ENCODE results near the gene ANTKMT.
A peak's percentile ranks its signal among the peaks of the same experiment; 100 is the strongest.

Gene ANTKMT

DNA sequence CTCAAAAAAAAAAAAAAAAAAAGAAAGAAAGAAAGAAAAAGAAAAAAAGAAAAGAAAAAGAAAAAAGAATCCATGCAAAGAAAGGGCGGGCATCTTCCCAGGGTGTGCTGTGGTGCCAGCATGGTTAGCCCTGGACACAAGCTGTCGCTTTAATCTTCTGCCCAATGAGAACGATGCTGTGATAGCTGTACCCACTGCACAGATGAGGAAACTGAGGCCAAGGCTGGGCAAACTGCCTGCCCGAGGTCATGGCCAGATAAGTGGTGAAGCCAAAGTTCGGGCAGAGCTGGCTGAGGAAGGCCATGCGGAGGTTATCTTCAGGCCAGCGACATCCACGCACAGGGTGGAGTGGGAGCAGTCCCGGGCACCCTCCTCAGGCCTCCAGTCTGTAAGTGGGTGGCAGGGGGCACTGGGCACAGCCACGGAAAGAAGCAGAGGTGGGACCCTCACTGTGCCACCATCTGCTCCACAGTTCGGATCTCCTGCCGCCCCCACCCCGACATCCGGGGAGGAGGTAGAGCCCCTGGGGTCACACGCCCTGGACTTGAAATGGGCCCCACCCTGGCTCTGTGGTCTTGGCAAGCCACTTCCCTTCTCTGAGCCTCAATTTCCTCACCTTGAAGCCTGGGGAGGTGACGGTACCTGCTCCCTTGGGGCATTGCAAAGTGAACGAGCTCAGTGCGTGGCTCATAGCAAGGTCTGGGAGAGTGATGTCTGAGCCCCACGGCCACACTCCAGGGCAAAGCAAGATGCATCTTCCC lies 21.9 kb upstream of the ANTKMT start:
- Histone ChIP-seq H3K36me3 (no peaks in the 10 kb centered on the region), H3K27me3 (peaks cover 99% of the 10 kb centered on the region), H3K4me2 (no peak overlapping the region), H3K4me1 (peaks cover 21% of the 10 kb centered on the region), H3K27ac (no peak overlapping the region), H4K20me1 (peaks cover 76% of the 10 kb centered on the region), H3K9me3 (no peaks in the 10 kb centered on the region), H3K4me3 (no peak overlapping the region), H3K9ac (no peak overlapping the region)
- TF ChIP-seq Cebpa-rat (IDR thresholded peaks at IDR 0.05), result no peak

GRCh38 chr16:700684-701584 lies 20.0 kb upstream of the ANTKMT start:
- no peak for TF ChIP-seq Cebpa-rat (IDR thresholded peaks at IDR 0.05)
- no peak overlapping the region for H3K4me2 ChIP-seq

GRCh38 chr16:702341-702740 lies 18.6 kb upstream of the ANTKMT start:
- no peak for TF ChIP-seq Cebpa-rat (IDR thresholded peaks at IDR 0.05)
- Histone ChIP-seq H3K36me3 (no peaks in the 10 kb centered on the region), H3K4me3 (no peak overlapping the region), H3K27ac (no peak overlapping the region), H4K20me1 (peaks cover 81% of the 10 kb centered on the region), H3K27me3 (peaks cover 100% of the 10 kb centered on the region), H3K4me1 (peaks cover 14% of the 10 kb centered on the region; the same call in 1 of the 2 replicates), H3K4me2 (no peak overlapping the region), H3K9me3 (no peaks in the 10 kb centered on the region), H3K9ac (no peak overlapping the region)

More at GRCh38 chr16:700684-701584, 20.0 kb upstream of the ANTKMT start:
- no peaks in the 10 kb centered on the region for H3K9me3 ChIP-seq
- H3K9ac ChIP-seq, result no peak overlapping the region
- peaks cover 72% of the 10 kb centered on the region for H4K20me1 ChIP-seq
- H3K27ac ChIP-seq, result no peak overlapping the region
- peaks cover 99% of the 10 kb centered on the region for H3K27me3 ChIP-seq
- no peak overlapping the region for H3K4me3 ChIP-seq
- H3K36me3 ChIP-seq, result no peaks in the 10 kb centered on the region
- H3K4me1 ChIP-seq, result peaks cover 6% of the 10 kb centered on the region

DNA sequence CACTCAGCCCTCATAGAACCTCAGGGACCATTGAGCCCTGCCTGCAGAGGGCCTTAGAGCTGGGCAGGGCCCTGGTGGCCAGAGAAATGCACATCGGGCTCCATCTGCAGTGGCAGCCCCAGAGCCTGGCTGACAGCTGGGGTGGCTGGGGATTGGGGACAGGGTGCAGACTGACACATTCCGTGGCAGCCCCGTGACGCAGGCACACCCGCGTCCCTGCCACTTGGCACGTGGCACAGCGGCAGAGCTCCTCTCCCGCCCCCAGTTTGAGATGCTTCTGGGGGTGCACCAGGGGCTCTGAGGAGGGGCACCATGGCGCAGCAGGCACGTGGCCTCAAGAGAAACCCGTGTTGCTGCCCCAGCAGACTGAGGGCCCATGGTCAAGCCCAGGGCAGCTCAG lies 17.5 kb upstream of the ANTKMT start:
- Histone ChIP-seq H3K4me1 (peaks cover 14% of the 10 kb centered on the region; the same call in 1 of the 2 replicates), H4K20me1 (peaks cover 89% of the 10 kb centered on the region), H3K4me3 (no peak overlapping the region), H3K27ac (no peak overlapping the region), H3K36me3 (no peaks in the 10 kb centered on the region), H3K4me2 (no peak overlapping the region), H3K9ac (no peak overlapping the region), H3K9me3 (no peaks in the 10 kb centered on the region), H3K27me3 (peaks cover 100% of the 10 kb centered on the region)
- TF ChIP-seq Cebpa-rat (IDR thresholded peaks at IDR 0.05), result no peak

DNA sequence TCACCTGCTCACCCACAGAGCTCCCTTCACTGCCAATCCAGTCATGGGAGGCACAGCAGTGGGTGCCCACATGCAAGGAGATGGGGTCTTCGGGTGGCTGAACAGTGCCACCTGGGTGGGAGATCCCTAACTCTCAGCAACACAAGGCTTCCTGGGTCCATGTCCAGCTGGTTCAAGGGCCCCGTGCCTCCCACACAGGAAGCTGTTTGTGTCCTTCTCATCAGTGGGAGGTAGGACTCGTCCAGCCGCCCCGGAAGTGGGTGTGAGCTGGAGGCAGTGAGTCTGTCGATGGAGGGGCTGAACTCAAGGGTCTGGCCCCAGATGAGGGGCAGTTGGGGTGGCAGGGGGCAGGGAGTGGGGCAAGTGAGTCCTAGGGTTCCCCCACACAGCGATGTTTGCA lies 16.9 kb upstream of the ANTKMT start:
- no peak overlapping the region for H3K9ac ChIP-seq
- H3K4me1 ChIP-seq, result peaks cover 14% of the 10 kb centered on the region; the same call in 1 of the 2 replicates
- peaks cover 86% of the 10 kb centered on the region for H4K20me1 ChIP-seq
- H3K4me2 ChIP-seq, result no peak overlapping the region
- H3K27me3 ChIP-seq, result peaks cover 100% of the 10 kb centered on the region
- no peaks in the 10 kb centered on the region for H3K36me3 ChIP-seq
- no peak for TF ChIP-seq Cebpa-rat (IDR thresholded peaks at IDR 0.05)
- no peak overlapping the region for H3K27ac ChIP-seq
- H3K9me3 ChIP-seq, result no peaks in the 10 kb centered on the region
- H3K4me3 ChIP-seq, result no peak overlapping the region

DNA sequence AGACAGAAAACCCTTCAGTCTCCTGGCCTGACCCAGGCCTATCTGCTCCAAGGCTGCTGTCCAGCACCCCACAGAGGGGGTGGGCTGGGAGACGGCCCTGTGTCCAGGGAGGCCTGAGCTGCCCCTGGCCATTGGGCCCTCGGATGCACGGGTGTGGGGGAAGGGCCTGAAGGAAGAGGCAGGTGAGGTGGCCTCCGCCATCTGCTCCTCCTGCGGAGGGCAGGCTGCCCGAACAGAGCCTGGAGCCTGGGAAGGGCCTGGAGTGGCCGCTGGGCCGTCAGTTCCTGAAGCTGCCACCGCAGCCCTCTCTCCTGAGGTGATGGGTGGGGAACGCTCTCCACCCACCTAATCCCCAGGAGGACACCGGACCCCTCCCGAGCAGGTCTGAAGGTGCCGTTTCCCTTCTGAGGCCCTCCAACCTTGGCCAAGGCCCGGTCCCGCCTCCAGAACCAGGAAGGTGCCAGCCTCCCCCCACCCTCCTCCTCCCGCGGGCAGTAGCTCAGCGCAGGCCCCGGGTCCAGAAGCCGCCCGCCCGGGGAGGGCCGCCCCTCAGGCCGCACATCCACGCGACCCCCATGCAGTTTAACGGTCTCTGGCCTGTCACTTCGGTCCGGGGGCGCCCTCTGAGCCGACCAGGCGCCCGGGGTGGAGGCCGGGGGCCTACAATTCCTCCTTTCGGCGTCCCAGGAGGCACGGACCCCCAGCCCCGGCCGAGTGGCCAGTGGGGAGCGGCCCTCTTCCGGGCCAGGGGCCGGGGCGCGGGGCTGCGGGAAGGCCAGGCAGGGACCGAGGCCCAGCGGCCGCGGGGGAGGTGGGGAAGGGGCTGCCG lies 16.2 kb upstream of the ANTKMT start:
- Histone ChIP-seq H3K4me3 (peak overlapping the region; percentile 65; the same call in 1 of the 2 replicates), H3K9me3 (no peaks in the 10 kb centered on the region), H3K36me3 (no peaks in the 10 kb centered on the region), H3K4me2 (peak overlapping the region; percentile 90), H3K27me3 (peaks cover 100% of the 10 kb centered on the region), H4K20me1 (peaks cover 88% of the 10 kb centered on the region), H3K4me1 (peaks cover 18% of the 10 kb centered on the region), H3K27ac (no peak overlapping the region), H3K9ac (no peak overlapping the region)
- TF ChIP-seq Cebpa-rat (IDR thresholded peaks at IDR 0.05), result no peak

- peak within 1 kb of the TSS; percentile 90 for H3K4me2 ChIP-seq
- peak within 1 kb of the TSS; percentile 65 for H3K4me3 ChIP-seq
- H3K27me3 ChIP-seq, result peaks cover 100% of the 10 kb centered on the region
- H3K9ac ChIP-seq, result no peak within 1 kb of the TSS
- peaks cover 88% of the 10 kb centered on the region for H4K20me1 ChIP-seq
- no peak within 1 kb of the TSS for H3K27ac ChIP-seq
- no peak for TF ChIP-seq Cebpa-rat (IDR thresholded peaks at IDR 0.05)
- no peaks in the 10 kb centered on the region for H3K36me3 ChIP-seq
- no peaks in the 10 kb centered on the region for H3K9me3 ChIP-seq
- H3K4me1 ChIP-seq, result peaks cover 27% of the 10 kb centered on the region
Observed at GRCh38 chr16:705431-706188, 15.3 kb upstream of the ANTKMT start, which contains the start of gene FBXL16. FBXL16 (minus strand) TSS chr16:705801; CDS start chr16:697405, 8,396 bp downstream.

DNA sequence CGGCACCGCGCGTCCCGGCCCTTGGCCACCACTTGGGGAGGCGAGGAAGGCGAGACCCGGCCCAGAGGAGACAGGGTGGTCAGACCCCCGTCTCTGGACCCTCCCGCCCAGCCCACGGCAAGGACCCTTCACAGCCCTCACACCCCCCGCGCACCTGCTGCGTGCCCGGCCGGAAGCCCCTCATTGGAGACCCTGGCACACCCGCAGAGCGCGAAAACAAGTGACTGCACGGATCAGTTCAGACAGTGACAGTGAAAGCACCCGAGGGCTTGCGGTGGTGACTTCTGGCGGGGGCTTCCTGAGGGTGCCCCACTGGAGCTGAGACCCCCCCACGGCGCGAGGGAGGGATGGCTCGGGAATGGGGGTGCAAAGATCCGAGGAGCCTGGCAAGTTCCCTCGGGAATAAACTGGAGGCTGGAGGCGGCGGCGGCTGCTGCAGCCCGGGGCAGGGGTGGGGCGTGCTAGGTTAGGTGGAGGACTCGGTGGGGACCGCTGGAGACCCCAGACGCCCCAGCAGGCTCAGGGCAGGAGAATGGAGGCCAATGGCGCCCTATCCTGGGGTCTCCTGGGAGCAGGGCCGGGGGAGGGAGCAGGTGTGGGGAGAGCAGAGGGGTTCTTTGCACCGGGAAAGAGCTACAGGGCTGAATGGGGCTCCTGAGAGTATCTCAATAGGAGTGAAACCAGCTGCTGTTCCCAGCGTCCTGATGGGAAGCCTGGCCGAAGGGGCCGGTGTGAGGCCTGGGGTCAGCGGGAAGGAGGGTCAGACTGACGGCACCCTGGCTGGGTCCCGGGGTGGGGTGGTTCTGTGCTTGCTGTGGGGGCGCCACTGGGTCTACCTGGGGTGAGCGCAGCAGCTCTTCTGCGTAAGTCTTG lies 14.5 kb upstream of the ANTKMT start:
- Histone ChIP-seq H3K27me3 (peaks cover 100% of the 10 kb centered on the region), H3K27ac (no peak overlapping the region)

More for the DNA sequence above, 14.5 kb upstream of the ANTKMT start:
- no peak overlapping the region for H3K9ac ChIP-seq
- H3K4me2 ChIP-seq, result peak overlapping the region; percentile 90
- H3K4me3 ChIP-seq, result peak overlapping the region; percentile 65
- H4K20me1 ChIP-seq, result peaks cover 88% of the 10 kb centered on the region
- TF ChIP-seq Cebpa-rat (IDR thresholded peaks at IDR 0.05), result no peak
- no peaks in the 10 kb centered on the region for H3K36me3 ChIP-seq
- no peaks in the 10 kb centered on the region for H3K9me3 ChIP-seq
- H3K4me1 ChIP-seq, result peaks cover 35% of the 10 kb centered on the region
